Parathyroid adenoma (tissue), 2 donors: ENCODE data around the gene POLN.

Experiments used
- H2AFZ ChIP-seq: fragments of 300-600 bp; sonication (generic); one replicate; pipeline ENCODE4 v1.7.0; 2017; ENCODE audit warnings: antibody characterized with exemption, mild to moderate bottlenecking
- H3K27ac ChIP-seq: fragments of 300-600 bp; sonication (generic); one replicate; pipeline ENCODE4 v1.7.0; 2017
- H3K27me3 ChIP-seq: fragments of 300-600 bp; sonication (generic); one replicate; pipeline ENCODE4 v1.7.0; 2017; ENCODE audit warnings: low read length; ENCODE audit not compliant: control insufficient read depth, insufficient read depth
- H3K36me3 ChIP-seq: fragments of 300-600 bp; sonication (generic); one replicate; pipeline ENCODE4 v1.7.0; 2017; ENCODE audit warnings: low read length; ENCODE audit not compliant: control insufficient read depth, insufficient read depth
- H3K4me1 ChIP-seq: fragments of 300-600 bp; sonication (generic); one replicate; pipeline ENCODE4 v1.7.0; 2017; ENCODE audit warnings: control low read depth
- H3K4me2 ChIP-seq: fragments of 300-600 bp; sonication (generic); one replicate; pipeline ENCODE4 v1.7.0; 2017; ENCODE audit warnings: low read length
- H3K4me3 ChIP-seq: fragments of 300-600 bp; sonication (generic); one replicate; pipeline ENCODE4 v1.7.0; 2017; ENCODE audit warnings: low read depth, low read length
- H3K79me2 ChIP-seq: fragments of 300-600 bp; sonication (generic); one replicate; pipeline ENCODE4 v1.7.0; 2017; ENCODE audit warnings: control low read depth
- H3K9ac ChIP-seq: fragments of 300-600 bp; sonication (generic); one replicate; pipeline ENCODE4 v1.7.0; 2017; ENCODE audit warnings: mild to moderate bottlenecking
- H3K9me3 ChIP-seq: fragments of 300-600 bp; sonication (generic); one replicate; pipeline ENCODE4 v1.7.0; 2017; ENCODE audit warnings: low read length; ENCODE audit not compliant: control insufficient read depth
- CTCF ChIP-seq: fragments of 300-600 bp; sonication (generic); IDR thresholded peaks from one replicate; pipeline ENCODE4 v1.7.0; 2017; ENCODE audit warnings: antibody characterized with exemption, mild to moderate bottlenecking
- donor health status: primary hyperparathyroidism.

POLN gene

GRCh38 chr4:2080429-2081300, 161.3 kb downstream of the POLN start:
- TF ChIP-seq CTCF, result no peak
- no peaks in the 10 kb centered on the region for H3K4me1 ChIP-seq
- no peaks in the 10 kb centered on the region for H3K79me2 ChIP-seq
- no peak overlapping the region for H3K9ac ChIP-seq
- H2AFZ ChIP-seq, result no peak overlapping the region
- H3K27me3 ChIP-seq, result no peaks in the 10 kb centered on the region
- H3K9me3 ChIP-seq, result no peaks in the 10 kb centered on the region
- H3K36me3 ChIP-seq, result no peaks in the 10 kb centered on the region
- H3K4me2 ChIP-seq, result no peak overlapping the region
- no peak overlapping the region for H3K27ac ChIP-seq
- no peak overlapping the region for H3K4me3 ChIP-seq

- H3K79me2 ChIP-seq, result no peaks in the 10 kb centered on the region
- no peak overlapping the region for H3K9ac ChIP-seq
- no peak overlapping the region for H2AFZ ChIP-seq
These were observed 162.0 kb downstream of the POLN start for GRCh38 chr4:2079926-2080325.

GRCh38 chr4:2079006-2079405, 162.9 kb downstream of the POLN start:
- Histone ChIP-seq H3K9ac (no peak overlapping the region), H3K36me3 (no peaks in the 10 kb centered on the region), H3K4me2 (no peak overlapping the region), H3K9me3 (no peaks in the 10 kb centered on the region), H3K4me3 (no peak overlapping the region), H2AFZ (no peak overlapping the region), H3K27me3 (no peaks in the 10 kb centered on the region), H3K4me1 (no peaks in the 10 kb centered on the region), H3K27ac (no peak overlapping the region), H3K79me2 (no peaks in the 10 kb centered on the region)
- TF ChIP-seq CTCF, result no peak

More at GRCh38 chr4:2079926-2080325, 162.0 kb downstream of the POLN start:
- H3K4me2 ChIP-seq, result no peak overlapping the region
- TF ChIP-seq CTCF, result no peak
- no peaks in the 10 kb centered on the region for H3K27me3 ChIP-seq
- H3K36me3 ChIP-seq, result no peaks in the 10 kb centered on the region
- no peak overlapping the region for H3K27ac ChIP-seq
- H3K9me3 ChIP-seq, result no peaks in the 10 kb centered on the region
- no peak overlapping the region for H3K4me3 ChIP-seq
- H3K4me1 ChIP-seq, result no peaks in the 10 kb centered on the region

- H3K36me3 ChIP-seq, result no peaks in the 10 kb centered on the region
- no peak overlapping the region for H3K9ac ChIP-seq
- no peak for TF ChIP-seq CTCF
- no peak overlapping the region for H3K4me2 ChIP-seq
- no peak overlapping the region for H3K27ac ChIP-seq
- no peaks in the 10 kb centered on the region for H3K27me3 ChIP-seq
- no peaks in the 10 kb centered on the region for H3K79me2 ChIP-seq
- no peaks in the 10 kb centered on the region for H3K4me1 ChIP-seq
- no peak overlapping the region for H3K4me3 ChIP-seq
- no peak overlapping the region for H2AFZ ChIP-seq
- H3K9me3 ChIP-seq, result no peaks in the 10 kb centered on the region
These were observed 163.3 kb downstream of the POLN start for GRCh38 chr4:2078584-2078983.
